Motor neuron (in vitro differentiated cells): ENCODE data around the gene MANSC4. TPM values are rescaled to one million over a fixed set of nuclear protein-coding genes. Genes with fewer than 3 reads are reported as not detected.

Experiments used
- ATAC-seq, 8 experiments: fragments of 200-7000 bp; cut with Tn5 transposase; replicated peaks in 6 of 8; 2 replicates each; pipeline ENCODE4 v1.8.0; 2021; ENCODE audit warnings: mild to moderate bottlenecking in 8 of 8, moderate library complexity in 8 of 8
- H3K27ac ChIP-seq, 2 donors: fragments of 250-450 bp; sonication (Bioruptor Pico); 2 replicates each; pipeline ENCODE4 v1.9.0; 2021; ENCODE audit warnings: antibody characterized with exemption in 2 of 2, mild to moderate bottlenecking in 2 of 2, moderate library complexity in 1 of 2
- H3K4me1 ChIP-seq, 2 donors: fragments of 250-450 bp; sonication (Bioruptor Pico); replicated peaks in 1 of 2; 2 replicates each; pipeline ENCODE4 v1.6.1; 2021; ENCODE audit warnings: antibody characterized with exemption in 2 of 2, mild to moderate bottlenecking in 2 of 2, moderate library complexity in 1 of 2
- H3K4me3 ChIP-seq, 5 donors: fragments of 250-450 bp; sonication (Bioruptor Pico); 2 replicates each; pipeline ENCODE4 v1.9.0; 2021; ENCODE audit warnings: antibody characterized with exemption in 5 of 5, mild to moderate bottlenecking in 5 of 5, moderate library complexity in 4 of 5
- WGBS, 10 experiments: fragments of 450-650 bp; shearing (Covaris generic); methylation state at CpG; one replicate each; pipeline ENCODE4 v1.0.0; 2022; 5-methylcytosine and 5-hydroxymethylcytosine counted together
- in situ Hi-C, 9 experiments: fragments of 400-800 bp; cut with MboI; loops; one replicate each; pipeline ENCODE4 v1.15.0; 2021; ENCODE audit warnings: low sequenced_read_pairs in 9 of 9, low pct_unique_long_range_greater_than_20kb in 2 of 9; ENCODE audit not compliant: unreplicated experiment in 9 of 9
- total RNA-seq, 8 experiments: library from RNA; unstranded; fragments of 300-600 nt; gene quantifications; 2 replicates each; pipeline versions ENCODE4 v1.2.3 to v1.2.4, GENCODE V29; 2022

Gene MANSC4
- total RNA-seq, 8 experiments from 2014 or later = 0.27 TPM; not detected in 7

DNA sequence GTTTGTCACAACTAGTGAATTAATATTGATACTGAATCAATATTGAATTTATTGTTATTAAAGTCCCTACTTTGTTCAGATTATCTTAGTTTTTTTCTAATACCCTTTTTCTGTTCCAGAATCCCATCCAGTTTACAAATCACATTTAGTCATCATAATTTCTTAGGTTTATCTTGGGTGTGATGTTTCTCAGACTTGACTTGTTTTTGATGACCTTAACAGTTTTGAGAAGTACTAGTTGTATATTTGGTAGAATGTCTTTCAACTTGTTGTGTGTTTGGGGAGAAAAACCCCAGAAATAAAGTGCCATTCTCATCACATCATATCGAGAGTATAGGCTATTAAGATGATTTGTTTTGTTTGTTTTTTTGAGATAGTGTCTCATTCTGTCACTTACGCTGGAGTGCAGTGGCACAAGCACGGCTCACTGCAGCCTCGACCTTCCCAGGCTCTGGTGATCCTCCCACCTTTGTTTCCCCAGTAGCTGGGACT is 49.9 kb downstream of the MANSC4 start:
- H3K4me1 ChIP-seq = no peaks in the 10 kb centered on the region
- no peak overlapping the region for H3K4me3 ChIP-seq
- no peak for ATAC-seq
- in situ Hi-C loops = loop anchor here in 2 of 9 experiments (25.0 kb wide), 2 partner anchors 207 to 432 kb away; no protein-coding TSS in a partner anchor
- no peak overlapping the region for H3K27ac ChIP-seq
- 57 to 100% (median 92%) methylated on average over 1 to 4 of the region's 4 CpGs; no CpG with 5 or more reads in 2 of the 10 experiments for WGBS, 10 experiments

DNA sequence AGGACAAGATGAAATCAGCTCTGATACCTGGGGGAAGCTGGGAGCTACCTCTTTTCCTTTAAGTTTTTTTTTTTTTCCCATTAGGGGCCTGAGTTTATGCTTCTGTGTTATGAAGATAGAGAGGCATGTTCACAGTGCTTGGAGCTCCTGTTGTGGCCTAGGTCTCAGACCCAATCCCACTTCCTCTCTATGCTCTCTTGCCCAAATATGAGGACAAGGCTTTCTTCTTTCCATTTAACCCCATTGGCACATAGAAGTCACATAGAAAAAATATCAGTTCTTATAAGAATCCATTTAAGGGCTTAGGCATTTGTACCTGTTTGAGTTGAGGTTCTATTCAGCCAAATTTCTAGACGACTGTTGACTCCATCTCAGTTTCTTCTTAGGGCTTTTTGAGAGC is 56.8 kb downstream of the MANSC4 start:
- in situ Hi-C loops = no loop called here
- Histone ChIP-seq H3K4me1 (no peaks in the 10 kb centered on the region), H3K4me3 (no peak overlapping the region), H3K27ac (no peak overlapping the region)
- 71 to 100% (median 100%) methylated on average over 1 of the region's 1 CpG; no CpG with 5 or more reads in 4 of the 10 experiments for WGBS, 10 experiments
- ATAC-seq = no peak

Other genes starting within 250 kb of the MANSC4 start
- 1 to 10 TPM in 3 of 8 experiments, under 1 TPM in 5; 0.27 to 5.7 (median 0.96) TPM for gene REP15, start 83.8 kb downstream of the MANSC4 start, total RNA-seq
- 10 to 100 TPM; 42.2 to 67.7 (median 54.7) TPM for gene MRPS35, start 69.4 kb downstream of the MANSC4 start, total RNA-seq
- gene KLHL42, start within 50 bp of the MANSC4 start, total RNA-seq = 10 to 100 TPM in 7 of 8 experiments, 1 to 10 TPM in 1; 9.3 to 38.5 (median 31.4) TPM
- gene PTHLH, start 192.5 kb upstream of the MANSC4 start, total RNA-seq = 1 to 10 TPM in 3 of 8 experiments, under 1 TPM in 4, not detected in 1; 0.21 to 8.5 (median 0.66) TPM